ENCODE measurements around the gene HEATR5B. TPM values are rescaled to one million over a fixed set of nuclear protein-coding genes. Genes with fewer than 3 reads are reported as not detected.

HEATR5B gene
- total RNA-seq, 1 donor from 2014 or later = 15.1 TPM

DNA sequence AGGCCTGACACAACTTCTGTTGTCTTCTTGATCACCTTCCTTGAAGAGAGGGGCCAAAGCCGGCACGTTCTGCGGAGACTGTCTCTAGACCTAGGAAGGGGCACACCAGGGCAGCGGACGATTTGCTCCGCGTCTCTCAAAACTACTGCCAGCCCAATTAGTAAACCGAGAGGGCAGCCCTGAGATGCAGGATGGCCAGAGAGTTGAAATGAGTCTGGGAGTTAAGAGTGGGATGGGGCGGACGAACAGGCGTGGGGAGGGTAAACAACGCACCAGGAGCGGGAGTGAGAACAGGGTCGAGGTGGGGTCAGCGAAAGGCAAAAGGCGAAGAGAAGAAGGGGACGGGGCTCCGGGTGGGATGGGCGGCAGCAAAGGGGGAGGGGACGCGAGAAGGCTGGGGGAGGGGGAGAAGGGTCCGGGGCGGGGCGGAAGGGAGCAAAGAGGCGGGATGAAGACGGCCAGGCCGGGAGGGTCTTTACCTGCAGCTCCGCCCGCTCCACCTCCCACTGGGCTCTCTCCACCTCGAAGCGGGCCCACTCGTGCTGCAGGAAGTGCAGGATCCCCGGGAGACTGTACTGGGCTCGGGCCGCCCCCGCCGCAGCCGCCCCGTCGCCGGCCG is 118.3 kb downstream of the HEATR5B start:
- Mint-ChIP-seq H3K36me3 (ENCODE audit: low read depth) (no peaks in the 10 kb centered on the region), H3K27me3 (ENCODE audit: low read depth) (no peaks in the 10 kb centered on the region), H3K4me3 (ENCODE audit: unreplicated experiment) (peak overlapping the region; percentile 98), H3K9me3 (ENCODE audit: low read depth) (no peaks in the 10 kb centered on the region), H3K4me1 (ENCODE audit: low read depth) (peaks cover 39% of the 10 kb centered on the region), H3K27ac (ENCODE audit: unreplicated experiment) (peak overlapping the region; percentile 94)
- TF ChIP-seq CTCF (IDR thresholded peaks at IDR 0.05) = no peak
- no peak for DNase-seq (ENCODE audit: low spot score)

- no peak for DNase-seq (ENCODE audit: low spot score)
- no peak for TF ChIP-seq CTCF (IDR thresholded peaks at IDR 0.05)
- Mint-ChIP-seq H3K27me3 (ENCODE audit: low read depth) (no peaks in the 10 kb centered on the region), H3K36me3 (ENCODE audit: low read depth) (no peaks in the 10 kb centered on the region), H3K9me3 (ENCODE audit: low read depth) (no peaks in the 10 kb centered on the region), H3K4me3 (ENCODE audit: unreplicated experiment) (peak overlapping the region; percentile 98), H3K27ac (ENCODE audit: unreplicated experiment) (peak overlapping the region; percentile 94), H3K4me1 (ENCODE audit: low read depth) (peaks cover 39% of the 10 kb centered on the region)
Observed at GRCh38 chr2:36965206-36965605, 119.0 kb downstream of the HEATR5B start.

DNA sequence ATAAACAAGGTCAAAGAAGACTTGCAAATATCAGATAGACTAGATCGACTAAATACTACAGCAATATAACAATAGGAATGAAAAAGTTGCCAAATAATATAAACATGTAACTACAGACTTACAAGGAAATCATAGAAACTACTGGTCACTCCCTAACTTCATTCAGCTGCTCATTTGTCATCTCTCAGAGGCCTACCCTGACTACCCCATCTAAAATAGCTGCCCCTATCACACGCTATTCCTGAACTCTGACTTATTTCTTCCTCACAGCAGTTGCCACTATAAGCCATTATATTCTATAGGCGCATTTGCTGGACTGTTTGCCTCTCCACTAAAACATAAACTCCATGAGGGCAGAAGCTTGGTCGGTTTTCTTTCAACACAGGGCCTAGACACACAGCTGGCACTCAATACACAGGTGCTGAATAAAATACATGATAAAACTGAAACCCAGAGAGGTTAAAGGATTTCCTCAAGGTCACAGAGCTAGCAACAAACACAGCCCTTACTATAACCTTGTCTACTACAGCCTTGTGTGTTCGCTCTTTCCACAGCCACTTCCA is 119.6 kb downstream of the HEATR5B start:
- Mint-ChIP-seq H3K4me3 (ENCODE audit: unreplicated experiment) (peak overlapping the region; percentile 98), H3K27ac (ENCODE audit: unreplicated experiment) (peak overlapping the region; percentile 94), H3K9me3 (ENCODE audit: low read depth) (no peaks in the 10 kb centered on the region), H3K36me3 (ENCODE audit: low read depth) (no peaks in the 10 kb centered on the region), H3K4me1 (ENCODE audit: low read depth) (peaks cover 39% of the 10 kb centered on the region), H3K27me3 (ENCODE audit: low read depth) (no peaks in the 10 kb centered on the region)
- DNase-seq (ENCODE audit: low spot score) = no peak
- TF ChIP-seq CTCF (IDR thresholded peaks at IDR 0.05) = no peak

DNA sequence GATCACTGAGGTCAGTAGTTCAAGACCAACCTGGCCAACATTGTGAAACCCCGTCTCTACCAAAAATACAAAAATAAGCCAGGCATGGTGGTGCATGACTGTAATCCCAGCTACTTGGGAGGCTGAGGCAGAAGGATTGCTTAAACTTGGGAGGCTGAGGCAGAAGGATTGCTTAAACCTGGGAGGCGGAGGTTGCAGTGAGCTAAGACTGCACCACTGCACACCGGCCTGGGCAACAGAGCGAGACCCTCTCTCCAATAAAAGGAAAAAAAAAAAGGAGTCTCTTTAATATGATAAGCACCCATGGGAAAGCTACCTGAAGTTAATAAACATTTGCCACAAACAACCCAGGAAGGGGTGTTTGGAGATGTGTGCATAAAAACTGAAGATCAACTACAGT is 120.4 kb downstream of the HEATR5B start:
- DNase-seq (ENCODE audit: low spot score) = no peak
- no peak for TF ChIP-seq CTCF (IDR thresholded peaks at IDR 0.05)
- Mint-ChIP-seq H3K27ac (ENCODE audit: unreplicated experiment) (peak overlapping the region; percentile 23), H3K27me3 (ENCODE audit: low read depth) (no peaks in the 10 kb centered on the region), H3K4me1 (ENCODE audit: low read depth) (peaks cover 43% of the 10 kb centered on the region), H3K4me3 (ENCODE audit: unreplicated experiment) (no peak overlapping the region), H3K9me3 (ENCODE audit: low read depth) (no peaks in the 10 kb centered on the region), H3K36me3 (ENCODE audit: low read depth) (no peaks in the 10 kb centered on the region)

DNA sequence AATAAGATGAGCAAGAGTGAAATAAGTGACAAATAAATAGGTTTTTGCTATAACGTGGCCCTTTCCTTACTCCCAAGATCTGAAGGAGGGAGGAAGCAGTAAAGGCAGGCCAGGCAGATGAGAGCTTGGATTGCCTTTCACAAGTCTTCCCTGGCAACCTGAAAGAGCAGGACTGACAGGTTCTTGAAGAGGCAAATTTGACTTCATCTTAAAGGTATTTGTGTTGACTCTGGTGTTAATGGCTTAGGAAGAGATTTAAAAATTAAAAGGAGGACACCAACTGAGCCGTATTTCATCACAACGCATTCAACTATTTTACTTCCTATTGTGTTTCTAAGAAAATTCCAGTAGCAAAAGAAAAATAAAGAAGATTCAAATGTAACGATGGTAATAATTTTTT is 121.1 kb downstream of the HEATR5B start:
- Mint-ChIP-seq H3K36me3 (ENCODE audit: low read depth) (peaks cover 4% of the 10 kb centered on the region), H3K9me3 (ENCODE audit: low read depth) (no peaks in the 10 kb centered on the region), H3K4me3 (ENCODE audit: unreplicated experiment) (no peak overlapping the region), H3K4me1 (ENCODE audit: low read depth) (peaks cover 48% of the 10 kb centered on the region), H3K27me3 (ENCODE audit: low read depth) (no peaks in the 10 kb centered on the region), H3K27ac (ENCODE audit: unreplicated experiment) (peak overlapping the region; percentile 10)
- no peak for DNase-seq (ENCODE audit: low spot score)
- TF ChIP-seq CTCF (IDR thresholded peaks at IDR 0.05) = no peak
